Embryonic facial prominence (tissue), 1 donor: ENCODE results near the gene LRRK1.
"Not testable (repeated sequence)": the region's sequence is repeated elsewhere in the genome, so short reads cannot be mapped to it uniquely, and the experiment has no call there.

Experiments used
- DNase-seq: peaks from one replicate; pipeline ENCODE4 v3.0.0-alpha.2; 2016; ENCODE audit errors: extremely low spot score

LRRK1 gene

GRCh38 chr15:101092867-101093202 lies 173.7 kb downstream of the LRRK1 start:
- no peak for DNase-seq

- DNase-seq, result no peak
Observed at GRCh38 chr15:101093958-101094357, 174.8 kb downstream of the LRRK1 start.

GRCh38 chr15:101095796-101096406 lies 176.7 kb downstream of the LRRK1 start:
- not testable (repeated sequence) for DNase-seq

GRCh38 chr15:101097111-101097510 lies 178.0 kb downstream of the LRRK1 start:
- DNase-seq, result no peak

GRCh38 chr15:101099183-101099582 lies 180.0 kb downstream of the LRRK1 start:
- DNase-seq, result no peak

- no peak for DNase-seq
Observed at GRCh38 chr15:101100118-101100517, 181.0 kb downstream of the LRRK1 start.

- no peak for DNase-seq
Observed at GRCh38 chr15:101100593-101101442, 181.7 kb downstream of the LRRK1 start.

GRCh38 chr15:101101676-101102075 lies 182.5 kb downstream of the LRRK1 start:
- no peak for DNase-seq

GRCh38 chr15:101102746-101103145 lies 183.6 kb downstream of the LRRK1 start:
- no peak for DNase-seq

GRCh38 chr15:101103598-101103997 lies 184.4 kb downstream of the LRRK1 start:
- DNase-seq, result no peak

GRCh38 chr15:101104141-101104540 lies 185.0 kb downstream of the LRRK1 start:
- no peak for DNase-seq

- no peak for DNase-seq
Observed at GRCh38 chr15:101105059-101105891, 186.1 kb downstream of the LRRK1 start.

- DNase-seq, result no peak
Observed at GRCh38 chr15:101107101-101107500, 187.9 kb downstream of the LRRK1 start.

- DNase-seq, result no peak
Observed at GRCh38 chr15:101107625-101108460, 188.7 kb downstream of the LRRK1 start.

GRCh38 chr15:101108461-101108775 lies 189.3 kb downstream of the LRRK1 start:
- DNase-seq, result no peak

- no peak for DNase-seq
Observed at GRCh38 chr15:101108791-101109190, 189.6 kb downstream of the LRRK1 start.

- no peak for DNase-seq
Observed at GRCh38 chr15:101110681-101111569, 191.8 kb downstream of the LRRK1 start.

- DNase-seq, result no peak
Observed at GRCh38 chr15:101111570-101112262, 192.6 kb downstream of the LRRK1 start.

GRCh38 chr15:101112336-101113113 lies 193.4 kb downstream of the LRRK1 start:
- DNase-seq, result no peak
